A549 (cell line): ENCODE measurements around the gene FAM187B. TPM values are rescaled to one million over a fixed set of nuclear protein-coding genes. Genes with fewer than 3 reads are reported as not detected.
"Not testable (repeated sequence)": the region's sequence is repeated elsewhere in the genome, so short reads cannot be mapped to it uniquely, and the experiment has no call there.

Experiments used
- ATAC-seq, 2 experiments: fragments of 200-7000 bp in 1 of 2; fragments of >200 bp in 1 of 2; cut with Nextera tagmentation in 1 of 2; cut with Tn5 transposase in 1 of 2; 3 replicates each; pipeline versions ENCODE4 v1.8.0 to v1.9.1; 2018 to 2020; ENCODE audit warnings: mild to moderate bottlenecking in 1 of 2, moderate library complexity in 1 of 2
- CTCF ChIA-PET: fragments of 300-600 bp; sonication (Branson Sonifier 250); formaldehyde crosslinking; extraction: SDS; loops from one replicate; lab custom pipeline; 2021; ENCODE audit warnings: antibody characterized with exemption, inconsistent platforms; lab: Yijun Ruan, JAX
- POLR2A ChIA-PET: fragments of 350-600 bp; formaldehyde crosslinking; extraction: SDS; loops from one replicate; lab custom pipeline; 2021; ENCODE audit warnings: antibody characterized with exemption, inconsistent platforms; lab: Yijun Ruan, JAX
- DNase-seq, 2 experiments: peaks; one replicate each; pipeline versions ENCODE4 v3.0.0 to v3.0.0-alpha.2; 2011 to 2016; ENCODE audit warnings: low read depth in 1 of 2, low spot score in 1 of 2
- FAIRE-seq: peaks from 2 replicates; lab custom pipeline; 2011; peaks lifted over from hg19 to GRCh38; lab: Jason Lieb, UNC
- H3K27ac ChIP-seq, 2 experiments: fragments of >200 bp; sonication (Bioruptor Twin); formaldehyde crosslinking; 3 replicates each; pipeline ENCODE4 v1.5.1; 2016 to 2017
- H3K4me1 ChIP-seq: fragments of >200 bp; sonication (Bioruptor Twin); formaldehyde crosslinking; 3 replicates; pipeline ENCODE4 v1.6.1; 2016
- H3K4me2 ChIP-seq: fragments of >200 bp; sonication (Bioruptor Twin); formaldehyde crosslinking; 3 replicates; pipeline ENCODE4 v1.6.1; 2016
- H3K4me3 ChIP-seq: fragments of >200 bp; sonication (Bioruptor Twin); formaldehyde crosslinking; 3 replicates; pipeline ENCODE4 v1.5.1; 2016
- H3K9me3 ChIP-seq: fragments of >200 bp; sonication (Bioruptor Twin); formaldehyde crosslinking; 3 replicates; pipeline ENCODE4 v1.6.1; 2016
- CBX2 ChIP-seq: fragments of 200-600 bp; sonication (generic); IDR thresholded peaks from 2 replicates; pipeline ENCODE4 v1.6.1; 2016; ENCODE audit warnings: low read depth, mild to moderate bottlenecking, borderline replicate concordance
- CBX8 ChIP-seq: fragments of 200-600 bp; sonication (generic); IDR thresholded peaks from 2 replicates; pipeline ENCODE4 v1.6.1; 2016
- CHD2 ChIP-seq: fragments of 150-350 bp; IDR thresholded peaks from 2 replicates; pipeline ENCODE4 v1.6.1; 2014; ENCODE audit warnings: low read length; ENCODE audit not compliant: partially characterized antibody
- FOSB ChIP-seq: fragments of 250-450 bp; sonication (Bioruptor Pico); IDR thresholded peaks from 2 replicates; pipeline ENCODE4 v1.5.0; 2020; ENCODE audit warnings: mild to moderate bottlenecking, moderate library complexity
- HOXB13 ChIP-seq: fragments of 250-450 bp; sonication (Bioruptor Pico); IDR thresholded peaks from 2 replicates; pipeline ENCODE4 v1.5.0; 2020; ENCODE audit warnings: low read depth, mild to moderate bottlenecking, moderate library complexity
- HOXB5 ChIP-seq: fragments of 250-450 bp; sonication (Bioruptor Pico); IDR thresholded peaks from 2 replicates; pipeline ENCODE4 v1.5.0; 2020; ENCODE audit warnings: mild to moderate bottlenecking, moderate library complexity
- JUN ChIP-seq, 2 experiments: fragments of >200 bp; sonication (Bioruptor Twin); formaldehyde crosslinking; IDR thresholded peaks; 2 replicates in 1 of 2; 3 replicates in 1 of 2; pipeline ENCODE4 v1.6.1; 2016 to 2017
- KDM1A ChIP-seq: fragments of 200-600 bp; sonication (generic); IDR thresholded peaks from 2 replicates; pipeline ENCODE4 v1.6.1; 2016; ENCODE audit warnings: low read depth, mild to moderate bottlenecking
- RARB ChIP-seq: fragments of 250-450 bp; sonication (Bioruptor Pico); IDR thresholded peaks from 2 replicates; pipeline ENCODE4 v1.8.0; 2021; ENCODE audit warnings: mild to moderate bottlenecking, moderate library complexity
- SREBF2 ChIP-seq: fragments of 450-650 bp; IDR thresholded peaks from 2 replicates; pipeline ENCODE4 v1.6.1; 2014; ENCODE audit warnings: mild to moderate bottlenecking, moderate library complexity
- TFCP2L1 ChIP-seq: fragments of 250-450 bp; sonication (Bioruptor Pico); IDR thresholded peaks from 2 replicates; pipeline ENCODE4 v1.5.0; 2021; ENCODE audit warnings: mild to moderate bottlenecking
- ZFP36 ChIP-seq: fragments of 450-650 bp; IDR thresholded peaks from 2 replicates; pipeline ENCODE4 v1.6.1; 2014; ENCODE audit warnings: borderline replicate concordance; ENCODE audit not compliant: partially characterized antibody
- ZSCAN20 ChIP-seq: fragments of 250-450 bp; sonication (Bioruptor Pico); IDR thresholded peaks from 2 replicates; pipeline ENCODE4 v1.8.0; 2022; ENCODE audit warnings: mild to moderate bottlenecking, moderate library complexity
- WGBS: methylation state at CpG from one replicate; pipeline ENCODE4 v1.1.6; 2017; ENCODE audit errors: missing lambda C conversion rate; 5-methylcytosine and 5-hydroxymethylcytosine counted together
- polyA plus RNA-seq, 4 experiments: library from polyadenylated mRNA; depleted of rRNA in 3 of 4; stranded (reverse); fragments of >200 nt; fragmentation: RNase III in 1 of 4; extraction: RNeasy Plus Mini Kit Qiagen cat#74134 plus additional on column Dnase treatment in 1 of 4; gene quantifications; 2 replicates in 3 of 4; 3 replicates in 1 of 4; pipeline ENCODE4 v1.2.3, GENCODE V29; 2011 to 2017
- TF ChIP-seq, protein P1 (sequence below): fragments of 450-650 bp; IDR thresholded peaks from 2 replicates; pipeline ENCODE4 v1.6.1; 2014; ENCODE audit warnings: antibody characterized with exemption
- TF ChIP-seq, protein P2 (sequence below): fragments of >200 bp; sonication (Bioruptor Twin); formaldehyde crosslinking; IDR thresholded peaks from 2 replicates; pipeline ENCODE4 v1.6.1; 2016
- TF ChIP-seq, protein P3 (sequence below): fragments of >200 bp; sonication (Bioruptor Twin); formaldehyde crosslinking; IDR thresholded peaks from 3 replicates; pipeline ENCODE4 v1.5.1; 2016
- TF ChIP-seq, protein P4 (sequence below): fragments of 250-450 bp; sonication (Bioruptor Pico); IDR thresholded peaks from 2 replicates; pipeline ENCODE4 v1.5.0; 2020; ENCODE audit warnings: low read depth, mild to moderate bottlenecking, moderate library complexity
- TF ChIP-seq, protein P5 (sequence below): IDR thresholded peaks from 2 replicates; pipeline ENCODE4 v1.6.1; 2012

The FAM187B gene
- polyA plus RNA-seq, 2 of the 4 experiments (the other 2 are of a cell fraction), result not detected

DNA sequence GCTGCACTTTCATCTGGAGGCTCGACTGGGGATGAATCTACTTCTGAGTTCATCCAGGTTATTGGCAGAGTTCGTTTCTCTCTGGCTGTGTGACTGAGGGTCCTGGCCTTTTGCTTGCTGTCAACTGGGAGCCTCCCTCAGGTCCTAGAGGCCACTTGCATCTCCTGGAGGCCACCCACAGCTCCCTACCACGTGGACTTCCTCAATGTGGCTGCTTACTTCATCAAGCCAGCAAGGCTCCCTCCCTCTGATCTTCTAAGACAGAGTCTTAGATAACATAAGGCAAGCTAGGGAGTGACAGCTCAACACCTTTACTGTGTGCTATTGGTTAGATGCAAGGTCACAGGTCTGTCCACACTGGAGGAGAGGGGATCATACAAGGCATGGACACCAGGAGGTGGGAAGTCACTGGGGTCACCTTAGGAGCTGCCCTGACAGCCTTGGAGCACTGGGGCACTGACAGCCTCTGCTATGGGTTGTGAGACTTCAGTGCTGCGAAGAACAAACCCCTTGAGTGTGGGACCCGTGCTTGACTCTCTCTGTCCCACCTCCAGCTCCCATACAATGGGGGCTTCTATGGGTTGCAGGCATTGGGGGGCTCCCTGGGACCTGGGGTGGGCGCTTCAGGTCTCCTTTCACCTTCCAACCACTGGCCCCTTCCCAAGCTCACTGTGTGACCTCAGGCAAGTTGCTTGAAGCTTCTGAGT, 5.3 kb downstream of the FAM187B start:
- H3K4me1 ChIP-seq, result no peaks in the 10 kb centered on the region
- peaks cover 26% of the 10 kb centered on the region; the same call in 2 of the 3 replicates for H3K9me3 ChIP-seq
- ATAC-seq, result no peak
- CTCF ChIA-PET, result interaction anchor here (0.6 to 1.7 kb wide), 4 partner anchors 8 to 156 kb away, joined by 4 to 7 read pairs (median 6); no protein-coding TSS in a partner anchor
- no peak overlapping the region for H3K27ac ChIP-seq
- no peak for TF ChIP-seq ZSCAN20 (CRISPR knock-in tag)
- TF ChIP-seq ZFP36, result peak; percentile 28
- TF ChIP-seq, all 56 proteins: peak for 1
- WGBS, result 6% methylated on average over 6 of the region's 6 CpGs
- H3K4me3 ChIP-seq, result no peak overlapping the region
- POLR2A ChIA-PET, result no interaction called here
- no peak overlapping the region for H3K4me2 ChIP-seq
- DNase-seq (peak in 1 of 2 experiments; percentile 27), FAIRE-seq (no peak)

GRCh38 chr19:35222373-35223015, 6.0 kb downstream of the FAM187B start:
- FAIRE-seq, result peak; percentile 77
- no peak for DNase-seq
- ATAC-seq, result no peak

GRCh38 chr19:35220973-35221590, 7.5 kb downstream of the FAM187B start:
- H3K4me1 ChIP-seq, H3K27ac ChIP-seq, H3K4me3 ChIP-seq, POLR2A ChIA-PET, H3K4me2 ChIP-seq, DNase-seq, FAIRE-seq, ATAC-seq: not testable (repeated sequence)
- H3K9me3 ChIP-seq, result peaks cover 44% of the 10 kb centered on the region
- 5% methylated on average over 4 of the region's 4 CpGs for WGBS
- CTCF ChIA-PET, result interaction anchor here (0.7 to 1.6 kb wide), 3 partner anchors 21 to 341 kb away, joined by 3 read pairs; no protein-coding TSS in a partner anchor

More at GRCh38 chr19:35222373-35223015, 6.0 kb downstream of the FAM187B start:
- no peak overlapping the region for H3K27ac ChIP-seq
- CTCF ChIA-PET, result interaction anchor here (0.6 to 1.7 kb wide), 6 partner anchors 8 to 340 kb away, joined by 3 to 7 read pairs (median 4); no protein-coding TSS in a partner anchor
- TF ChIP-seq SREBF2 (no peak), HOXB5 (CRISPR knock-in tag) (no peak), TFCP2L1 (CRISPR knock-in tag) (no peak), JUN (IDR thresholded peaks at IDR 0.05) (no peak), RARB (no peak), CBX8 (no peak), CHD2 (no peak), HOXB13 (no peak), FOSB (CRISPR knock-in tag) (no peak), KDM1A (no peak), CBX2 (no peak)
- TF ChIP-seq, protein P1, sequence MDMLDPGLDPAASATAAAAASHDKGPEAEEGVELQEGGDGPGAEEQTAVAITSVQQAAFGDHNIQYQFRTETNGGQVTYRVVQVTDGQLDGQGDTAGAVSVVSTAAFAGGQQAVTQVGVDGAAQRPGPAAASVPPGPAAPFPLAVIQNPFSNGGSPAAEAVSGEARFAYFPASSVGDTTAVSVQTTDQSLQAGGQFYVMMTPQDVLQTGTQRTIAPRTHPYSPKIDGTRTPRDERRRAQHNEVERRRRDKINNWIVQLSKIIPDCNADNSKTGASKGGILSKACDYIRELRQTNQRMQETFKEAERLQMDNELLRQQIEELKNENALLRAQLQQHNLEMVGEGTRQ, result no peak
- TF ChIP-seq, protein P2, sequence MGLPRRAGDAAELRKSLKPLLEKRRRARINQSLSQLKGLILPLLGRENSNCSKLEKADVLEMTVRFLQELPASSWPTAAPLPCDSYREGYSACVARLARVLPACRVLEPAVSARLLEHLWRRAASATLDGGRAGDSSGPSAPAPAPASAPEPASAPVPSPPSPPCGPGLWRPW, result no peak
- TF ChIP-seq, protein P3, sequence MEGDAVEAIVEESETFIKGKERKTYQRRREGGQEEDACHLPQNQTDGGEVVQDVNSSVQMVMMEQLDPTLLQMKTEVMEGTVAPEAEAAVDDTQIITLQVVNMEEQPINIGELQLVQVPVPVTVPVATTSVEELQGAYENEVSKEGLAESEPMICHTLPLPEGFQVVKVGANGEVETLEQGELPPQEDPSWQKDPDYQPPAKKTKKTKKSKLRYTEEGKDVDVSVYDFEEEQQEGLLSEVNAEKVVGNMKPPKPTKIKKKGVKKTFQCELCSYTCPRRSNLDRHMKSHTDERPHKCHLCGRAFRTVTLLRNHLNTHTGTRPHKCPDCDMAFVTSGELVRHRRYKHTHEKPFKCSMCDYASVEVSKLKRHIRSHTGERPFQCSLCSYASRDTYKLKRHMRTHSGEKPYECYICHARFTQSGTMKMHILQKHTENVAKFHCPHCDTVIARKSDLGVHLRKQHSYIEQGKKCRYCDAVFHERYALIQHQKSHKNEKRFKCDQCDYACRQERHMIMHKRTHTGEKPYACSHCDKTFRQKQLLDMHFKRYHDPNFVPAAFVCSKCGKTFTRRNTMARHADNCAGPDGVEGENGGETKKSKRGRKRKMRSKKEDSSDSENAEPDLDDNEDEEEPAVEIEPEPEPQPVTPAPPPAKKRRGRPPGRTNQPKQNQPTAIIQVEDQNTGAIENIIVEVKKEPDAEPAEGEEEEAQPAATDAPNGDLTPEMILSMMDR, result no peak
- TF ChIP-seq, protein P4, sequence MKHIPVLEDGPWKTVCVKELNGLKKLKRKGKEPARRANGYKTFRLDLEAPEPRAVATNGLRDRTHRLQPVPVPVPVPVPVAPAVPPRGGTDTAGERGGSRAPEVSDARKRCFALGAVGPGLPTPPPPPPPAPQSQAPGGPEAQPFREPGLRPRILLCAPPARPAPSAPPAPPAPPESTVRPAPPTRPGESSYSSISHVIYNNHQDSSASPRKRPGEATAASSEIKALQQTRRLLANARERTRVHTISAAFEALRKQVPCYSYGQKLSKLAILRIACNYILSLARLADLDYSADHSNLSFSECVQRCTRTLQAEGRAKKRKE (CRISPR knock-in tag), result no peak
- TF ChIP-seq, protein P5, sequence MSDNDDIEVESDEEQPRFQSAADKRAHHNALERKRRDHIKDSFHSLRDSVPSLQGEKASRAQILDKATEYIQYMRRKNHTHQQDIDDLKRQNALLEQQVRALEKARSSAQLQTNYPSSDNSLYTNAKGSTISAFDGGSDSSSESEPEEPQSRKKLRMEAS, result no peak
- TF ChIP-seq, all 56 proteins: peak for 0
- no peak overlapping the region for H3K4me2 ChIP-seq
- H3K4me1 ChIP-seq, result no peaks in the 10 kb centered on the region
- H3K9me3 ChIP-seq, result peaks cover 30% of the 10 kb centered on the region
- WGBS, result 17% methylated on average over 7 of the region's 7 CpGs
- POLR2A ChIA-PET, result no interaction called here
- no peak overlapping the region for H3K4me3 ChIP-seq
